Activated CD4-positive, alpha-beta T cell treated with anti-CD3 and anti-CD28 coated beads for 1 hour (primary cell): Measurements from ENCODE around the gene ANAPC13.

Source experiments
- DNase-seq: peaks from one replicate; pipeline ENCODE4 v3.0.0-alpha.2; 2020

ANAPC13 gene

DNA sequence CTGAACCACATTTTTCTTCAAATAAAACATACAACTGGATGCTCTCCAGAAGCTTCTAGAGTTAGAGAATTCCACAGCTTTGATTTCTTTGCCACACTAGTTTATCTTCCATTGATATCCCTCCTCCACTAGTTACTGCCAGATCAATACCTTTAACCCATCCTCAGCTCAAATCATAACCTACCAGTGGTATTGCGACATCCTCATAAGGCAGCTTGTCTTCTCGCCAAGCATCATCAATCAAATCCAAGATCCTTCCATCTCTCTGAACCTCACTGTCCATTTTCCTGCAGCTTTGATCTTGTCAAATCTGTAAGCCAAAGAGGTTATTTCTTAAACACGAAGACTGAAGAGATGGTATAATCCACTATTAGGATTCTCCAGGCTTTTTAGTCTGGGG lies 3.2 kb downstream of the ANAPC13 start:
- DNase-seq, result no peak

- no peak for DNase-seq
Measured at GRCh38 chr3:134481166-134481565, 4.6 kb downstream of the ANAPC13 start.

- DNase-seq, result no peak
Measured at GRCh38 chr3:134480546-134480945, 5.2 kb downstream of the ANAPC13 start.

GRCh38 chr3:134477938-134478337 lies 7.8 kb downstream of the ANAPC13 start:
- DNase-seq, result no peak

GRCh38 chr3:134477002-134477401 lies 8.8 kb downstream of the ANAPC13 start:
- DNase-seq, result no peak

DNA sequence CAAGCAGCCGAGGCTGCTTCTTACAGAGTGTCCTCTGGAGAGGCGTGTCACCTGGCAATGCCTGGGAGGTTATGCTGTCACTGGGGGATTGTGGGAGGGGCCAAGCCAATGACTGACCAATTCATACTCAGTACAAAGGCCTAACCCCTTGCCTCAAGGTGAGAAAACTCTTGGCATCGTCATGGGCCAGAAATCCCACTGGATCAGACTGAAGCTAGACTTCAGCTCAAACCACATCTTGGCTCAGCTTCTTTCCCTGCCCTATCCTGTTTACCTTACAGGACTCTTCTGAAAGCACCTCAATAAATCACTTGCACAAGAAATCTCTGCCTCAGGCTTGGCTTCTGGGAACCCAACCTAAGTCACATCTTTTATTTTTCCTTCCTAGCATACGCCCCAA lies 9.5 kb downstream of the ANAPC13 start:
- no peak for DNase-seq

GRCh38 chr3:134474956-134475355 lies 10.8 kb downstream of the ANAPC13 start:
- no peak for DNase-seq

DNA sequence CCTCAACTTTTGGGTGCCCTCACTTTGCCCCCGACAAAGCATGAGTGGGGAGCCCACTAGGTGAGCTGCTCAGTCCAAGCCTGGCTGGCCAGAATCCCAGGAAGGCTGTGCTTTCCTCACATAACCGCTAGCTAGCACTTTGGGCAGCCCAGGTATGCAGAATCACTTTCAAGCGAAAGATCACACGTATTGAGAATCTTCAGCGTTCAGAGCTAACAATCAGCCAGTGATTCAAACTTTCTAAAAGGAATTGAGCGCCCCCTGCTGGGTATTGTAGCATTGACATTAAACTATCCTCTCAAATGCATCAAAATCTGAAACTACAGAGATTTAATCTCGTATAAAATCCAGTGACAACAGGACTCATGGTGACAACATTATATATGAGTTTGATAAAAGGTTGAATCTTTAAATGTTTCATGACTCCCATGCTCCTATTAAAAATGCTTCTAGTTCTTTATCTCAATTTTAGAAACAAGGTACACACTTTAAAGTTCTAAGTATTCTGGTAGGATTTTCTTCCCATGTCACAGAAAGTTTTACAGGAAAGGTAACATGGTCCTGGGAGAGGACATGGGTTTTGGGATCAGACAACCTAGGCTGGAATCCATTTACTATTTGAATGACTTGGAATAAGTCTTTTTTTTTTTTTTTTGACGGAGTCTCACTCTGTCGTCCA lies 11.8 kb downstream of the ANAPC13 start:
- DNase-seq, result peak; percentile 54

- no peak for DNase-seq
Measured at GRCh38 chr3:134472831-134473230, 13.0 kb downstream of the ANAPC13 start.

GRCh38 chr3:134471521-134472193 lies 14.1 kb downstream of the ANAPC13 start:
- DNase-seq, result no peak

GRCh38 chr3:134468519-134468918 lies 17.3 kb downstream of the ANAPC13 start:
- DNase-seq, result no peak

DNA sequence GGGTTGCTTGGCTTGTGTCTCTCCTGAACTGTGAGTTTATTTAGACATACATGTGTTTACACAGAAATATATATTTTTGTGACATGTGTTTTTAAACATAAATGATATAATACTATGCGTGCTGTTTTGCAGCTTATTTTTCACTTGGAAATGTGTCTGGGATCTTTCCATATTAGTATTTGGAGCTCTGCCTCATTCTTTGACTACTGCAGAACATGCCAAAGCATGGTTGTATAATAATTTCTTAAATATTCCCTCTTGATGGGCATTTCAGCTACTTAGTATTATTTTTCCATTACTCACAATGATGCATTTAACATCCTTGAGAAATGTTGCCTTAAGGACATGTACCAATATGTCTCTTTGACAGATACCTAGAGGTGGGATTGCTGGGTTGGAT lies 19.5 kb downstream of the ANAPC13 start:
- no peak for DNase-seq

DNA sequence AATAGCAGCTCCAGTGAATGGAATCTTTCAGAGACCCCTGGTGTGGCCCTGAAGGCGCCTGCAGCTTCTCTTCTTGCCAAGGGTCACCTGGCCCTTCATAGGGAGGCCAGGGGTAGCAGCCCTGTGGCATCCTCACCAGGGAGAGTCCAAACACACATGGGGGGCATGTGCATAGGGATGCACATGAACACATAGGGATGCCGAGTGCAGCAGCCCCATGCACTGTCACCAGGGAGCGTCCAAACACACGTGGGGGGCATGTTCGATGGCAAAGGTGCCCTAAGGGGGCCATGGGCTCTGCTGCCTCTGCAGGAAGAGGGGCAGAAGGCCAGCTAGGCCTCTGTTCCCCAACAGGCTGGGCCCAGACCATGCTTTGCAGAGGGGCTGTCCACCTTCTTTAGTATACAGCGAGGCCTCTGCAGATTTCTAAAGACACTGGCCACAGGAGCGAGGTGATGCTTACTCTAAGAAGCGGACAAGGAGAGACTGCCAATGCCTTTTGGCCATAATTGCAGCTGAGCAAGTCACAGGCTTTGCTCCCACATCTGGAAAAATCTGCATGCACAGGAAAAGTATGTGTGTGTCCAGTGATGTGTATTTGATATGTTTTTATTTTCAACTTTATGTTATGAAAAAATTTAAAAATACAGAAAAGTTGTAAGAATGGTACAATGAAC lies 21.0 kb downstream of the ANAPC13 start:
- DNase-seq, result no peak

DNA sequence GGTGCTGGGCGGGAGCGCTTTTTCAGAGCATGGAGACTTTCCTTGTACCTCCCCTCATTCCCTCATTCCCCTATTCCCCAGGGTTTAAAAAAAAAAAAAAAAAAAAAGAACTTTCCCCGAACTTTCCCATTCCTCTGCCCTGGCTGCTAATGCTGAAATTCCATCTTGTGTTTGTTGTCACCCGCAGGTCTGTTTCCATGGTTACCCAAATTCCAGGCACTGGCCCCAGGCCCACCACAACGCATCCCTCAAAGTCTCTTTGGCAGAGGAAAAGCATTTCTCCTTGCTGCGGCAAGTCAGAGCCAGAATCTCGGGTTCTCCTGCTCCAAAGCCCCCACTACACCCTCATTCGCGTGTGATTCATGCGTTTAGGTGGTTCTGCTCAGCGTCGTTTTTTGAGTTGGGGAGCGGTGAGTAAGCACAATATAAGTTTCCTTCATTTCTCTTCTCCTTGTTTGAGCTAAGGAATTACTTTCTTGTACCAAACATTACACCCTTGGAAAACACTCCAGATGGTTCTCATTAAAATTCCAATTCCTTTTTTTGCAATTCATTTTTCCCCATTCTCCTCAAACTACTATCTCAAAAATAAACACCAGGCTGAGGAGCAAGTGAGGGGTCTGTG lies 21.6 kb downstream of the ANAPC13 start:
- no peak for DNase-seq

- DNase-seq, result no peak
Measured at GRCh38 chr3:134463676-134464063, 22.1 kb downstream of the ANAPC13 start.

GRCh38 chr3:134462331-134462941 lies 23.3 kb downstream of the ANAPC13 start:
- DNase-seq, result no peak

- DNase-seq, result no peak
Measured at GRCh38 chr3:134460965-134461364, 24.8 kb downstream of the ANAPC13 start.

DNA sequence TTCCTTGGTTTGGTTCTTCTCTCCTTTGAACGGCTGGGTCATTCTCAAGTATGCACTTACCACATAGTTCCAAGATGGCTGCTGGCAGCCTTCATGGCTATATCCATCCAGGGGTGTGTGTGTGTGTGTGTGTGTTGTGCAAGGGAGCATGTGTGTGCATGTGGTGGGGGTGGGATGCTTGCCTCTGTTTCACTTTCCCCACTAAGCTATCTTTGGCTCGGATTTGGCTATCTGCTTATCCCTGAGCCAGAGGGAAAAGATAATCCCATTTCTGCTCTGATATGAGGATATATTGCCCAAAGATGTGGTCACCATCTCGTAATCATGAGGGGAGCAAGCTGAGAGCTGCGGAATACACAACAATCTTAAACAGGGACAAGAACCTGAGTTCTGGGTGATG lies 26.2 kb downstream of the ANAPC13 start:
- no peak for DNase-seq

GRCh38 chr3:134458406-134458945 lies 27.3 kb downstream of the ANAPC13 start:
- DNase-seq, result no peak

DNA sequence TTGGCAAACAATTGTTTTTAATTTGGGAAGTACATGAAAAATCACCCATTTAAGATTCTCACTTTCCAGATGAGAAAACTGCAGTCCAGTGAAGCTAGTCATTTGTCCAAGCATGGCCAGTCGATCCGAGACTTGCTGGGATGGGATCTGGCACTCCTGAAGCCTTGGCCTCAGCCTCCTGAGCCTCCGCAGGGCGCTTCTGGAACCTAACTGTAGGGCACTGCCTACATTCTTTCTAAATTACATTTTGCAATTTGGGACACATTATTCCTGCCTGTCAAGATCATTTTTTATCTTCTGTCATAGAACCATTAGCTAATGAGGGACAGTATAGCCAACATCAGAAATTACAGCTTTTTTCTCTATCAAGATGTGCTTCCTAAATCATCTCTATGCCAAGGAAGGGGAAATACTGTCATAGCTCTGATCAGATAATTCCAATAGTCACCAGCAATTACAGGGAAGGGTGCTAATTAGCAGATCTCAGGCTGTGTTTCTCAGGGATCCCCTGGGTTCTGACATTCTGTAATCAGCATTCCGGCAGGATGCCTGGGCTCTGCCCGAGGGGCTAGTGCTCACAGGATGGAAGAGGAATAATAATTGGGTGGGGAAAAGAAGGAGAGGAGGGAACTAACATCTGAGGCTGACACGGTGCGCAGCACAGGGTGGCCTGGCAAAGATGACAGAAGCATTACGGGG lies 28.3 kb downstream of the ANAPC13 start:
- no peak for DNase-seq

GRCh38 chr3:134453631-134454030 lies 32.2 kb downstream of the ANAPC13 start:
- DNase-seq, result no peak

GRCh38 chr3:134449951-134450350 lies 35.8 kb downstream of the ANAPC13 start:
- DNase-seq, result no peak
